NCI-H1048 (cell line): ENCODE data around the gene AP4E1.
"Not testable (repeated sequence)": the region's sequence is repeated elsewhere in the genome, so short reads cannot be mapped to it uniquely, and the experiment has no call there.

Experiments
- DNase-seq: peaks from one replicate; lab custom pipeline; 2025; lab: John Stamatoyannopoulos, UW

AP4E1 gene

GRCh38 chr15:50889589-50889988 is 18.9 kb upstream of the AP4E1 start:
- DNase-seq = no peak

GRCh38 chr15:50890751-50891150 is 17.7 kb upstream of the AP4E1 start:
- DNase-seq = no peak

GRCh38 chr15:50891159-50891558 is 17.3 kb upstream of the AP4E1 start:
- no peak for DNase-seq

- no peak for DNase-seq
These were observed 14.5 kb upstream of the AP4E1 start for GRCh38 chr15:50893976-50894375.

- not testable (repeated sequence) for DNase-seq
These were observed 7.1 kb upstream of the AP4E1 start for GRCh38 chr15:50901390-50901789.

- no peak for DNase-seq
These were observed 4.3 kb upstream of the AP4E1 start for GRCh38 chr15:50904211-50904610.

- no peak for DNase-seq
These were observed 3.4 kb upstream of the AP4E1 start for GRCh38 chr15:50905055-50905454.

GRCh38 chr15:50906954-50907600 is 1.4 kb upstream of the AP4E1 start:
- DNase-seq = no peak

- DNase-seq = no peak
These were observed 778 bp upstream of the AP4E1 start for GRCh38 chr15:50907601-50908208.

GRCh38 chr15:50909010-50909317 is 481 bp downstream of the AP4E1 start:
- DNase-seq = no peak

GRCh38 chr15:50910426-50910795 is 1.9 kb downstream of the AP4E1 start:
- not testable (repeated sequence) for DNase-seq

- no peak for DNase-seq
These were observed 2.5 kb downstream of the AP4E1 start for GRCh38 chr15:50911001-50911400.

GRCh38 chr15:50911621-50912020 is 3.1 kb downstream of the AP4E1 start:
- DNase-seq = no peak

- DNase-seq = no peak
These were observed 7.9 kb downstream of the AP4E1 start for GRCh38 chr15:50916400-50916799.

GRCh38 chr15:50919359-50919758 is 10.9 kb downstream of the AP4E1 start:
- not testable (repeated sequence) for DNase-seq

- no peak for DNase-seq
These were observed 16.8 kb downstream of the AP4E1 start for GRCh38 chr15:50925281-50925680.

- no peak for DNase-seq
These were observed 20.6 kb downstream of the AP4E1 start for GRCh38 chr15:50929062-50929461.

GRCh38 chr15:50930792-50931191 is 22.3 kb downstream of the AP4E1 start:
- DNase-seq = no peak

- DNase-seq = no peak
These were observed 24.9 kb downstream of the AP4E1 start for GRCh38 chr15:50933341-50933740.

GRCh38 chr15:50938525-50938924 is 30.0 kb downstream of the AP4E1 start:
- DNase-seq = no peak

GRCh38 chr15:50939911-50940310 is 31.4 kb downstream of the AP4E1 start:
- DNase-seq = no peak

- no peak for DNase-seq
These were observed 32.0 kb downstream of the AP4E1 start for GRCh38 chr15:50940506-50940905.

- no peak for DNase-seq
These were observed 35.2 kb downstream of the AP4E1 start for GRCh38 chr15:50943638-50944037.

GRCh38 chr15:50944672-50945071 is 36.2 kb downstream of the AP4E1 start:
- no peak for DNase-seq
